ENCODE data around the gene C1orf198. TPM values are rescaled to one million over a fixed set of nuclear protein-coding genes. Genes with fewer than 3 reads are reported as not detected.

C1orf198 gene
- total RNA-seq, 3 donors from 2014 or later = 63.6 to 138 (median 124) TPM

- Histone ChIP-seq H3K9me3 (no peaks in the 10 kb centered on the region), H3K27me3 (no peaks in the 10 kb centered on the region), H3K27ac (no peak overlapping the region), H3K36me3 (no peaks in the 10 kb centered on the region), H3K4me1 (no peaks in the 10 kb centered on the region), H3K4me3 (no peak overlapping the region)
- intact Hi-C loops (cut with DNase I; ENCODE audit: low total_unique reads) = no loop called here
- DNase-seq (ENCODE audit: low spot score in 2 of 2) = no peak
- no peak for TF ChIP-seq CTCF (IDR thresholded peaks at IDR 0.05)
- TF ChIP-seq POLR2AphosphoS5 (IDR thresholded peaks at IDR 0.05) = no peak
- no peak for TF ChIP-seq POLR2A (IDR thresholded peaks at IDR 0.05)
Measured at GRCh38 chr1:230836793-230837192, 31.5 kb downstream of the C1orf198 start.

GRCh38 chr1:230836347-230836746 lies 32.0 kb downstream of the C1orf198 start:
- Histone ChIP-seq H3K4me3 (no peak overlapping the region), H3K27me3 (no peaks in the 10 kb centered on the region), H3K9me3 (no peaks in the 10 kb centered on the region), H3K36me3 (no peaks in the 10 kb centered on the region), H3K27ac (no peak overlapping the region), H3K4me1 (no peaks in the 10 kb centered on the region)
- no peak for TF ChIP-seq POLR2A (IDR thresholded peaks at IDR 0.05)
- intact Hi-C loops (cut with DNase I; ENCODE audit: low total_unique reads) = no loop called here
- no peak for DNase-seq (ENCODE audit: low spot score in 2 of 2)

- TF ChIP-seq POLR2A (IDR thresholded peaks at IDR 0.05) (no peak), POLR2AphosphoS5 (IDR thresholded peaks at IDR 0.05) (no peak), CTCF (IDR thresholded peaks at IDR 0.05) (no peak)
- Histone ChIP-seq H3K27ac (no peak overlapping the region), H3K36me3 (no peaks in the 10 kb centered on the region), H3K9me3 (no peaks in the 10 kb centered on the region), H3K4me3 (no peak overlapping the region), H3K27me3 (no peaks in the 10 kb centered on the region), H3K4me1 (no peaks in the 10 kb centered on the region)
- DNase-seq (ENCODE audit: low spot score in 2 of 2) = no peak
- intact Hi-C loops (cut with DNase I; ENCODE audit: low total_unique reads) = no loop called here
Measured at GRCh38 chr1:230834292-230834691, 34.0 kb downstream of the C1orf198 start.

- Histone ChIP-seq H3K36me3 (no peaks in the 10 kb centered on the region), H3K4me1 (no peaks in the 10 kb centered on the region), H3K27ac (no peak overlapping the region), H3K4me3 (no peak overlapping the region), H3K27me3 (no peaks in the 10 kb centered on the region), H3K9me3 (no peaks in the 10 kb centered on the region)
- DNase-seq (ENCODE audit: low spot score in 2 of 2) = no peak
- intact Hi-C loops (cut with DNase I; ENCODE audit: low total_unique reads) = no loop called here
- TF ChIP-seq CTCF (IDR thresholded peaks at IDR 0.05) (no peak), POLR2A (IDR thresholded peaks at IDR 0.05) (no peak), POLR2AphosphoS5 (IDR thresholded peaks at IDR 0.05) (no peak)
Measured at GRCh38 chr1:230833511-230833910, 34.8 kb downstream of the C1orf198 start.

GRCh38 chr1:230832476-230832875 lies 35.8 kb downstream of the C1orf198 start:
- H3K4me3 ChIP-seq = no peak overlapping the region
- intact Hi-C loops (cut with DNase I; ENCODE audit: low total_unique reads) = no loop called here
- H3K4me1 ChIP-seq = no peaks in the 10 kb centered on the region
- H3K9me3 ChIP-seq = no peaks in the 10 kb centered on the region
- TF ChIP-seq CTCF (IDR thresholded peaks at IDR 0.05) (no peak), POLR2A (IDR thresholded peaks at IDR 0.05) (no peak), POLR2AphosphoS5 (IDR thresholded peaks at IDR 0.05) (no peak)
- H3K27ac ChIP-seq = no peak overlapping the region
- no peaks in the 10 kb centered on the region for H3K27me3 ChIP-seq
- no peak for DNase-seq (ENCODE audit: low spot score in 2 of 2)
- no peaks in the 10 kb centered on the region for H3K36me3 ChIP-seq

- Histone ChIP-seq H3K27ac (no peak overlapping the region), H3K36me3 (no peaks in the 10 kb centered on the region), H3K4me1 (peaks cover 0 to 6% of the 10 kb centered on the region in 2 donors), H3K4me3 (no peak overlapping the region), H3K9me3 (no peaks in the 10 kb centered on the region), H3K27me3 (no peaks in the 10 kb centered on the region)
- intact Hi-C loops (cut with DNase I; ENCODE audit: low total_unique reads) = no loop called here
- TF ChIP-seq CTCF (IDR thresholded peaks at IDR 0.05) (no peak), POLR2A (IDR thresholded peaks at IDR 0.05) (no peak), POLR2AphosphoS5 (IDR thresholded peaks at IDR 0.05) (no peak)
- no peak for DNase-seq (ENCODE audit: low spot score in 2 of 2)
Measured at GRCh38 chr1:230831771-230832170, 36.5 kb downstream of the C1orf198 start.

Data from breast epithelium (tissue), 4 donors.